GM10248 (cell line): Measurements from ENCODE around the gene EDC3.
"Not testable (repeated sequence)": the region's sequence is repeated elsewhere in the genome, so short reads cannot be mapped to it uniquely, and the experiment has no call there.

Experiments
- CTCF ChIA-PET: fragments of 300-600 bp; sonication (Branson Sonifier 250); formaldehyde crosslinking; extraction: SDS; loops from one replicate; lab custom pipeline; 2021; ENCODE audit warnings: antibody characterized with exemption; lab: Yijun Ruan, JAX
- POLR2A ChIA-PET: fragments of 350-650 bp; sonication (Branson Sonifier 250); formaldehyde crosslinking; extraction: SDS; loops from one replicate; lab custom pipeline; 2020; ENCODE audit warnings: antibody characterized with exemption; lab: Yijun Ruan, JAX
- DNase-seq: peaks from one replicate; pipeline ENCODE4 v3.0.0; 2012; ENCODE audit errors: extremely low spot score
- CTCF ChIP-seq: IDR thresholded peaks from 2 replicates; pipeline ENCODE4 v1.5.1; 2012; ENCODE audit warnings: mild to moderate bottlenecking, low read depth; ENCODE audit errors: extremely low read depth, missing control alignments, control extremely low read depth

EDC3 gene, protein sequence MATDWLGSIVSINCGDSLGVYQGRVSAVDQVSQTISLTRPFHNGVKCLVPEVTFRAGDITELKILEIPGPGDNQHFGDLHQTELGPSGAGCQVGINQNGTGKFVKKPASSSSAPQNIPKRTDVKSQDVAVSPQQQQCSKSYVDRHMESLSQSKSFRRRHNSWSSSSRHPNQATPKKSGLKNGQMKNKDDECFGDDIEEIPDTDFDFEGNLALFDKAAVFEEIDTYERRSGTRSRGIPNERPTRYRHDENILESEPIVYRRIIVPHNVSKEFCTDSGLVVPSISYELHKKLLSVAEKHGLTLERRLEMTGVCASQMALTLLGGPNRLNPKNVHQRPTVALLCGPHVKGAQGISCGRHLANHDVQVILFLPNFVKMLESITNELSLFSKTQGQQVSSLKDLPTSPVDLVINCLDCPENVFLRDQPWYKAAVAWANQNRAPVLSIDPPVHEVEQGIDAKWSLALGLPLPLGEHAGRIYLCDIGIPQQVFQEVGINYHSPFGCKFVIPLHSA

GRCh38 chr15:74695597-74696397, at the start of gene EDC3:
Gene EDC3 (minus strand): TSS chr15:74696024. CDS start chr15:74675124, 20,900 bp downstream.
- peak; percentile 94 for DNase-seq
- ChIA-PET CTCF (interaction anchor here (1.0 to 1.3 kb wide), 3 partner anchors 60 to 75 kb away, joined by 3 to 5 read pairs (median 3); no protein-coding TSS in a partner anchor), POLR2A (no interaction called here)
- no peak for TF ChIP-seq CTCF

GRCh38 chr15:74742422-74742821, 46.6 kb upstream of the EDC3 start:
- no peak for DNase-seq
- ChIA-PET CTCF (interaction anchor here (0.8 to 1.5 kb wide), 4 partner anchors 9 to 111 kb away, joined by 3 to 4 read pairs (median 4); no protein-coding TSS in a partner anchor), POLR2A (interaction anchor here (0.6 kb wide), 1 partner anchor 1927 kb away, joined by 3 read pairs; no protein-coding TSS in a partner anchor)
- TF ChIP-seq CTCF, result no peak

GRCh38 chr15:74738239-74738638, 42.4 kb upstream of the EDC3 start:
- CTCF ChIA-PET, result interaction anchor here (1.6 to 1.9 kb wide), 2 partner anchors 13 to 82 kb away, joined by 3 to 4 read pairs; partner anchors contain the start of gene CYP1A1
- POLR2A ChIA-PET, result not testable (repeated sequence)

GRCh38 chr15:74735305-74735704, 39.5 kb upstream of the EDC3 start:
- ChIA-PET CTCF (interaction anchor here (1.2 to 1.5 kb wide), 2 partner anchors 36 to 166 kb away, joined by 3 to 6 read pairs; no protein-coding TSS in a partner anchor), POLR2A (no interaction called here)
- DNase-seq, result no peak

More at GRCh38 chr15:74738239-74738638, 42.4 kb upstream of the EDC3 start:
- not testable (repeated sequence) for DNase-seq

DNA sequence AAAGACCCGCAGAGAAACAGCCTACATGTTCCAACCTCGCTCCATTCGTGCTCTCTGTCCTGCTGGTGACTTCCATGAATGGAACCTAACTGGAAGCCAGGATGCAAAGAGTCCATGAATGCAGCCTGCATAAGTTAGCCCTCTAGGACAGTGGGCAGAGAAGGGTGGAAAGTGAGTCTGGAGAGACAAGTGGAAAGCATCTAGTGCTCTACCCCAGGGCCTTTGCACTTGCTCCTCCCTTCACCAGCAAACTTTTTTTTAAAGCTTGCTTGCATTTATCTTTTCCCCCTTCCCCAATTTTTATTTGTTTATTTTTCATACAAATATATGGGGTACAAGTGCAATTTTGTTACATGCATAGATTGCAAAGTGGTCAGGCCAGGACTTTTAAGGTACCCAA, 37.4 kb upstream of the EDC3 start:
- CTCF ChIA-PET, result interaction anchor here (2.3 kb wide), 1 partner anchor 36 kb away, joined by 7 read pairs; no protein-coding TSS in a partner anchor
- DNase-seq, result no peak
- POLR2A ChIA-PET, result no interaction called here

More at GRCh38 chr15:74735305-74735704, 39.5 kb upstream of the EDC3 start:
- TF ChIP-seq CTCF, result no peak

DNA sequence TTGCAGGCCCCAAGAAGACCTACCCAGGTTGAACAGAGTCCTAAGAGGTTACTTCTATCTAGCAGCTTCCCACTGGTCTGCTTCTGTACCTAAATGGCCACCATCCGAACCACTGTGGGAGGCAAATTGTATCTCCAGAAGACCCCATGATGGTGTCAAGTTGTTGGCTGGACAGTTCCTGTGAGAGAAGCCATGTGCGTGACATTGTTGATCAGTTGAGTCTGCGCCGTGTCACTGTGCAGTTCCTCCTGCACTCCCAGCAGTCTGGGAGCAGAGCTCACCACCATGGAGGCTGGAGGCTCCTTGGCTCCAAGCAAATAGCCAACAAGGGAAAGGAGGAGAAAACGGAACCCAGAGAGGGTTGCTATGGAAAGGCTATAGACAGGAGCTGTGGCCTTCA, 37.0 kb upstream of the EDC3 start:
- CTCF ChIA-PET, result interaction anchor here (2.3 kb wide), 1 partner anchor 37 kb away, joined by 7 read pairs; no protein-coding TSS in a partner anchor
- no peak for DNase-seq
- POLR2A ChIA-PET, result interaction anchor here (0.6 kb wide), 1 partner anchor 78 kb away, joined by 4 read pairs; no protein-coding TSS in a partner anchor
- no peak for TF ChIP-seq CTCF

More for the DNA sequence above, 37.4 kb upstream of the EDC3 start:
- TF ChIP-seq CTCF, result no peak
